Effector memory CD8-positive, alpha-beta T cell (primary cell): ENCODE measurements around the gene SP6.

ENCODE experiments used
- ATAC-seq: fragments of 150-1000 bp; cut with Tn5 transposase; replicated peaks from 2 replicates; pipeline ENCODE4 v1.10.0; 2021; ENCODE audit warnings: mild to moderate bottlenecking, moderate library complexity
- DNase-seq, 3 experiments: peaks; one replicate each; pipeline ENCODE4 v3.0.0; 2021
- H3K27ac Mint-ChIP-seq, 2 donors: one replicate each; pipeline ENCODE4 v1.8.0; 2022; ENCODE audit warnings: mild to moderate bottlenecking in 2 of 2, mixed read lengths in 2 of 2, moderate library complexity in 2 of 2
- H3K27me3 Mint-ChIP-seq, 2 donors: one replicate each; pipeline ENCODE4 v1.8.0; 2022; ENCODE audit warnings: mixed read lengths in 2 of 2
- H3K36me3 Mint-ChIP-seq: one replicate; pipeline ENCODE4 v1.8.0; 2022; ENCODE audit warnings: mild to moderate bottlenecking, moderate library complexity, mixed read lengths; ENCODE audit not compliant: insufficient read depth
- H3K4me1 Mint-ChIP-seq, 2 donors: one replicate each; pipeline ENCODE4 v1.8.0; 2022; ENCODE audit warnings: low read depth in 2 of 2, mixed read lengths in 2 of 2
- H3K4me3 Mint-ChIP-seq, 2 donors: one replicate each; pipeline ENCODE4 v1.8.0; 2022; ENCODE audit warnings: mild to moderate bottlenecking in 2 of 2, mixed read lengths in 2 of 2, moderate library complexity in 2 of 2
- H3K9me3 Mint-ChIP-seq, 2 donors: one replicate each; pipeline ENCODE4 v1.8.0; 2022; ENCODE audit warnings: mixed read lengths in 2 of 2

The SP6 gene

GRCh38 chr17:47841488-47842291 is 9.3 kb downstream of the SP6 start:
- Mint-ChIP-seq H3K9me3 (no peaks in the 10 kb centered on the region), H3K27me3 (peaks cover 21 to 29% of the 10 kb centered on the region in 2 donors), H3K36me3 (peaks cover 3% of the 10 kb centered on the region), H3K4me3 (peak overlapping the region; percentile 89 to 94), H3K27ac (peak overlapping the region; percentile 92 to 93), H3K4me1 (peaks cover 17 to 18% of the 10 kb centered on the region in 2 donors)
- DNase-seq = no peak
- ATAC-seq = no peak

GRCh38 chr17:47840742-47841487 is 10.0 kb downstream of the SP6 start, which contains the start of gene SCRN2:
Gene SCRN2 (minus strand): TSS chr17:47841273. CDS start chr17:47840843, 430 bp downstream.
- DNase-seq (peak; percentile 84 to 92 (median 90)), ATAC-seq (peak; percentile 93)
- H3K27ac Mint-ChIP-seq = peak within 1 kb of the TSS; percentile 92 to 93

GRCh38 chr17:47840001-47840741 is 10.8 kb downstream of the SP6 start:
- H3K27me3 Mint-ChIP-seq = peaks cover 6 to 14% of the 10 kb centered on the region in 2 donors
- no peaks in the 10 kb centered on the region for H3K9me3 Mint-ChIP-seq
- peaks cover 17 to 24% of the 10 kb centered on the region in 2 donors for H3K4me1 Mint-ChIP-seq
- DNase-seq (no peak), ATAC-seq (no peak)
- peaks cover 10% of the 10 kb centered on the region for H3K36me3 Mint-ChIP-seq
- H3K27ac Mint-ChIP-seq = peak overlapping the region; percentile 92 to 93
- H3K4me3 Mint-ChIP-seq = peak overlapping the region; percentile 89 to 94

More at GRCh38 chr17:47840742-47841487, 10.0 kb downstream of the SP6 start, which contains the start of gene SCRN2:
- peaks cover 17 to 19% of the 10 kb centered on the region in 2 donors for H3K4me1 Mint-ChIP-seq
- H3K36me3 Mint-ChIP-seq = peaks cover 7% of the 10 kb centered on the region
- peaks cover 13 to 21% of the 10 kb centered on the region in 2 donors for H3K27me3 Mint-ChIP-seq
- no peaks in the 10 kb centered on the region for H3K9me3 Mint-ChIP-seq
- H3K4me3 Mint-ChIP-seq = peak within 1 kb of the TSS; percentile 89 to 94

GRCh38 chr17:47839071-47839470 is 11.9 kb downstream of the SP6 start:
- ATAC-seq (no peak), DNase-seq (no peak)
- peaks cover 0 to 3% of the 10 kb centered on the region in 2 donors for H3K27me3 Mint-ChIP-seq
- H3K4me1 Mint-ChIP-seq = peaks cover 27 to 34% of the 10 kb centered on the region in 2 donors
- no peak overlapping the region for H3K27ac Mint-ChIP-seq
- no peaks in the 10 kb centered on the region for H3K9me3 Mint-ChIP-seq
- peak overlapping the region; percentile 25 to 94 for H3K4me3 Mint-ChIP-seq
- peaks cover 11% of the 10 kb centered on the region for H3K36me3 Mint-ChIP-seq

GRCh38 chr17:47838636-47839035 is 12.3 kb downstream of the SP6 start:
- H3K36me3 Mint-ChIP-seq = peaks cover 11% of the 10 kb centered on the region
- H3K4me1 Mint-ChIP-seq = peaks cover 30 to 35% of the 10 kb centered on the region in 2 donors
- ATAC-seq (no peak), DNase-seq (no peak)
- peak overlapping the region in 1 of 2 donors; percentile 25 for H3K4me3 Mint-ChIP-seq
- H3K9me3 Mint-ChIP-seq = no peaks in the 10 kb centered on the region
- H3K27me3 Mint-ChIP-seq = no peaks in the 10 kb centered on the region
- no peak overlapping the region for H3K27ac Mint-ChIP-seq

DNA sequence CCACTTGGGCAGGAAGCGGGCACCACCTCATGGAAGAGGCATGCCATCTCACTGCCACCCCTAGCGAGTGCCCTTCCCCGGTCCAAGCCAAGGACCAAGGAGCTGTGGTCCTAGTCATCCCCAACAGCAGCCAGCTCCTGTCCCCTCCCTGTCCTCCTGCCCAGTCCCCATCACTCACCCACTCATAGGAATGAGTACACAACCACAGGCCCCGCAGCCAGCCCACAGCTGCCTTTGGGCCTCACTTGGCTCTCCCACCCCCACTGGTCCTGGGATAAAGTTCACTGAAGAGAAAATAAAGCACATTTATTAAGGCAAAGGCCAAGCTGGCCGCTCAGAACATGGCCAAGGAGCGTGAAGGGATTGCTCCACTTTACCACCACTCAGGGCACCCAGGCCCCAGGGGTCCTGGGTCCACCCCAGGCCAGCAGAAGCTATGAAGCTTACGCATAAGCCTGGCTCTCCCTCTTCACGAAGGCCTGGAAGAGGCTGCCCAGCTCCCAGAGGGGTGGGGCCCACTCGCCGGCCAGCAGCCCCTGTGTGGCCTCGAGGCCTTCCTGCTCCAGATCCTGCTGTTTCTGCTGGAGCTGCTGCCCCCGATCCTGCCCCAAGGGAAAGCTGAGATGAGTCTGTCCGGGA is 13.4 kb downstream of the SP6 start:
- no peaks in the 10 kb centered on the region for H3K27me3 Mint-ChIP-seq

GRCh38 chr17:47836601-47837000 is 14.4 kb downstream of the SP6 start:
- no peaks in the 10 kb centered on the region for H3K9me3 Mint-ChIP-seq
- peaks cover 32 to 39% of the 10 kb centered on the region in 2 donors for H3K4me1 Mint-ChIP-seq
- DNase-seq (no peak), ATAC-seq (no peak)
- no peak overlapping the region for H3K4me3 Mint-ChIP-seq
- peaks cover 19% of the 10 kb centered on the region for H3K36me3 Mint-ChIP-seq
- H3K27me3 Mint-ChIP-seq = no peaks in the 10 kb centered on the region
- no peak overlapping the region for H3K27ac Mint-ChIP-seq

More for the DNA sequence above, 13.4 kb downstream of the SP6 start:
- DNase-seq (no peak), ATAC-seq (no peak)
- Mint-ChIP-seq H3K9me3 (no peaks in the 10 kb centered on the region), H3K4me1 (peaks cover 30 to 33% of the 10 kb centered on the region in 2 donors), H3K36me3 (peaks cover 11% of the 10 kb centered on the region), H3K4me3 (no peak overlapping the region), H3K27ac (no peak overlapping the region)

GRCh38 chr17:47834756-47835155 is 16.2 kb downstream of the SP6 start:
- DNase-seq (no peak), ATAC-seq (no peak)
- Mint-ChIP-seq H3K27ac (no peak overlapping the region), H3K4me3 (no peak overlapping the region), H3K9me3 (no peaks in the 10 kb centered on the region), H3K36me3 (peaks cover 37% of the 10 kb centered on the region), H3K4me1 (peaks cover 32 to 39% of the 10 kb centered on the region in 2 donors), H3K27me3 (no peaks in the 10 kb centered on the region)

DNA sequence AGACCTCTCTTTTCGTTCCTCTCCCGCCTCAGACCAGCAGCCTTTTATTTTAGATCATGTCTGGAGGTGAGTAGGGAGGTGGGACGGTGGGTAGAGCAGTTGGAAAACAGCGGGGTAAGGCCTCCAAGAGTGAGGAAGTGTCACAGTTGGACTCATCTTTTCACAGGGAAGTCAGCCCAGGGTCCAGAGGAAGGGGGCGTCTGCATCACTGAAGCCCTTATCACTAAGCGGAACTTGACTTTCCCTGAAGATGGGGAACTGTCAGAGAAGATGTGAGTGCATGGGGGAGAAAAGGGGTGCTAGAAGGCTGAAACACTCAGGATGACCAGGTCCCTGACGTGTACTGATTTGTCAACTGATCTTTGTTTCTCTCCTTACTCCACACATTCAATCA is 19.0 kb downstream of the SP6 start:
- Mint-ChIP-seq H3K9me3 (no peaks in the 10 kb centered on the region), H3K4me1 (peaks cover 42 to 51% of the 10 kb centered on the region in 2 donors), H3K4me3 (peak overlapping the region; percentile 91 to 92), H3K27me3 (no peaks in the 10 kb centered on the region), H3K36me3 (peaks cover 63% of the 10 kb centered on the region), H3K27ac (peak overlapping the region; percentile 95 to 98)
- ATAC-seq = no peak
- no peak for DNase-seq

DNA sequence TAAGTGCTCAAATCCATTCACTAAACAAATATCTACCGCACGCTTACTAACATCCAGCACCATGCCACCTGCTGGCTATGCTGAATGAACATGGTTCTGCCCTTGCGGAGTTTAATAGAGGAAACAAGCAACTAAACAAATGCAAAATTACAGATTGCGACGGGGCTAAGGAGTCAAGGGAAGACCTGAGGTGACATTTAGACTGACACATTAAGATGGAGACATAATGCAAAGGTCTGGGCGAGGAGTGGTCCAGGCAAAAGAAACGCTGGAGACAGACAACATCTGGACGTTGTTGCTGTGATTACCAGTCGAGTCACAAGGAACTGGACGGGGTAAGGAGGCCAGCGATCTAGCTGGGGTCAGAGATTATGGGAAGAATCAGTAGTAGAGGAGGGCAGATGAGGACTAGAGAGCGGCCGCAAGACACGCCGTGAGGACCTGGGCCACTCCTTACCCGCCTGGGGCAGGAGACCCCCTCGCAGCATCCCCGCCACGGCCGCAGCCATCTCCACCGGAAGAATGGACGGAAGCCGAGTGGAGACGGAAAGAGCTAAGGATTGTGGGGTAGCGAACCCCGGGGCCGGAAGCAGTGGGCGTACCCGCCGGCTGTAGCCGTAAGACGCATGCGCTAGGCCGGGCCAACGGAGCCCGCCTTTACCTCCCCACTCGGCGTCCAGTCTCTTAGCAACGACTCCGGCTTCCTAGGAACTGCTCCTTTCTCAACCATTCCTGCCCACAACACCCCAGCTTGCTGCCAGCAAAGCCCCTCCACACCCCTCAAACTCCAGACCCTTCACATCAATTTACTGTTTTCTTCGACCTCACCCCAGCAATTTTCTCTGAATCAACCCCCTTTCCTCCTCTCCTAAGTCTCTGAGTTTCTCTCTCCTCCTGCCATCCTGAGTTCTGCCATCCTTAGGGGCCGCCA is 19.7 kb downstream of the SP6 start, which contains the start of the genes LRRC46 and MRPL10:
Gene LRRC46 (plus strand): TSS at position 668 of the 931 bp plus-strand sequence. CDS start 320 bp downstream, outside the sequence.
Gene MRPL10 (minus strand): TSS at position 539 of the 931 bp plus-strand sequence. CDS start 30 bp downstream, at position 509.
- peaks cover 69% of the 10 kb centered on the region for H3K36me3 Mint-ChIP-seq
- peak within 1 kb of the TSS; percentile 95 to 98 for H3K27ac Mint-ChIP-seq
- H3K9me3 Mint-ChIP-seq = no peaks in the 10 kb centered on the region
- peaks cover 45 to 51% of the 10 kb centered on the region in 2 donors for H3K4me1 Mint-ChIP-seq
- DNase-seq = peak; percentile 88 to 91 (median 89)
- ATAC-seq = peak; percentile 51
- H3K4me3 Mint-ChIP-seq = peak within 1 kb of the TSS; percentile 91 to 92
- no peaks in the 10 kb centered on the region for H3K27me3 Mint-ChIP-seq

DNA sequence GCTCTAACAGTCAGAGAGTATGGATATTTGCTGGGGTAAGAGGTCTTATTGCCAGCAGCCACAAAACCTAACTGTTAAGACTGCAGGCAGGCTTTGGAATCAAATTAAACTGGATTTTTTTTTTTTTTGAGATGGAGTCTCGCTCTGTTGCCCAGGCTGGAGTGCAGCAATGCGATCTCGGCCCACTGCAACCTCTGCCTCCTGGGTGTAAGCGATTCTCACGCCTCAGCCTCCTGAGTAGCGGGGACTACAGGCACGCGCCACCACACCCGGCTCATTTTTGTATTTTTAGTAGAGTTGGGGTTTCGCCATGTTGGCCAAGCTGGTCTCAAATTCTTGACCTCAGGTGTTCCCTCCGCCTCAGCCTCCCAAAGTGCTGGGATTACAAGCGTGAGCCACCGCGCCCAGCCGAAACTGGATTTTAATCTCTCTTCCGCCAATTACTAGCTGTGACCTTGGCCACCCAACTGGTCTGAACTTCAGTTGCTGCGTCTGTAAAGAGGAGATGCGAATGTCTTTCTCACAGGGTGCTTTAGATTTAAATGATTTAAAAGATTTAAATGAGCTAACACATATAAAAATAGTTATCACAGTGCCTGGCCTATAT is 20.5 kb downstream of the SP6 start:
- Mint-ChIP-seq H3K27ac (peak overlapping the region; percentile 95 to 98), H3K36me3 (peaks cover 72% of the 10 kb centered on the region), H3K9me3 (no peaks in the 10 kb centered on the region), H3K4me3 (peak overlapping the region; percentile 91 to 92), H3K4me1 (peaks cover 45 to 47% of the 10 kb centered on the region in 2 donors), H3K27me3 (no peaks in the 10 kb centered on the region)
- DNase-seq = no peak
- peak; percentile 3 for ATAC-seq
